ENCODE results near the gene PHLDA2. TPM values are rescaled to one million over a fixed set of nuclear protein-coding genes. Genes with fewer than 3 reads are reported as not detected.

PHLDA2 gene
- total and polyA plus RNA-seq, 7 donors = 0.49 to 7.3 (median 0.87) TPM

- intact Hi-C loops (cut with DNase I) = no loop called here
- Histone ChIP-seq H3K27me3 (ENCODE audit: insufficient read depth in 3 of 3, low read length in 2 of 3) (peaks cover 0 to 42% (median 14%) of the 10 kb centered on the region in 3 donors), H3K4me3 (no peak overlapping the region), H3K27ac (no peak overlapping the region), H3K36me3 (ENCODE audit: insufficient read depth in 1 of 2, low read depth in 1 of 2) (no peaks in the 10 kb centered on the region), H3K4me1 (peaks cover 10% of the 10 kb centered on the region), H3K9me3 (no peaks in the 10 kb centered on the region)
- DNase-seq (peak in 1 of 2 donors; percentile 46), ATAC-seq (no peak)
- 92 to 93% (median 92%) methylated on average over 23 to 30 of the region's 30 CpGs for WGBS, 3 donors
- no peak for TF ChIP-seq CTCF (IDR thresholded peaks at IDR 0.05)
These were observed 4.2 kb downstream of the PHLDA2 start for GRCh38 chr11:2924821-2925675.

GRCh38 chr11:2924381-2924780 lies 4.8 kb downstream of the PHLDA2 start:
- WGBS, 3 donors = 37 to 59% (median 51%) methylated on average over 8 to 10 of the region's 10 CpGs
- Histone ChIP-seq H3K36me3 (ENCODE audit: insufficient read depth in 1 of 2, low read depth in 1 of 2) (no peaks in the 10 kb centered on the region), H3K9me3 (no peaks in the 10 kb centered on the region), H3K4me3 (no peak overlapping the region), H3K27me3 (ENCODE audit: insufficient read depth in 3 of 3, low read length in 2 of 3) (peaks cover 0 to 35% (median 9%) of the 10 kb centered on the region in 3 donors), H3K4me1 (peaks cover 6% of the 10 kb centered on the region), H3K27ac (no peak overlapping the region)
- DNase-seq (peak in 1 of 2 donors; percentile 46), ATAC-seq (no peak)
- TF ChIP-seq CTCF (IDR thresholded peaks at IDR 0.05) = no peak
- intact Hi-C loops (cut with DNase I) = no loop called here

- intact Hi-C loops (cut with DNase I) = no loop called here
- WGBS, 3 donors = 77 to 88% (median 77%) methylated on average over 19 to 22 of the region's 22 CpGs
- Histone ChIP-seq H3K9me3 (no peaks in the 10 kb centered on the region), H3K36me3 (ENCODE audit: insufficient read depth in 1 of 2, low read depth in 1 of 2) (no peaks in the 10 kb centered on the region), H3K27ac (no peak overlapping the region), H3K4me3 (no peak overlapping the region), H3K4me1 (peaks cover 6% of the 10 kb centered on the region), H3K27me3 (ENCODE audit: insufficient read depth in 3 of 3, low read length in 2 of 3) (peaks cover 0 to 28% (median 9%) of the 10 kb centered on the region in 3 donors)
- DNase-seq (peak in 1 of 2 donors; percentile 42), ATAC-seq (no peak)
- no peak for TF ChIP-seq CTCF (IDR thresholded peaks at IDR 0.05)
These were observed 5.5 kb downstream of the PHLDA2 start for GRCh38 chr11:2923446-2924375.

GRCh38 chr11:2922655-2923054 lies 6.6 kb downstream of the PHLDA2 start:
- Histone ChIP-seq H3K9me3 (no peaks in the 10 kb centered on the region), H3K27ac (no peak overlapping the region), H3K4me1 (no peaks in the 10 kb centered on the region), H3K36me3 (ENCODE audit: insufficient read depth in 1 of 2, low read depth in 1 of 2) (no peaks in the 10 kb centered on the region), H3K27me3 (ENCODE audit: insufficient read depth in 3 of 3, low read length in 2 of 3) (peaks cover 0 to 18% (median 4%) of the 10 kb centered on the region in 3 donors), H3K4me3 (no peak overlapping the region)
- WGBS, 3 donors = 75 to 85% (median 80%) methylated on average over 3 of the region's 3 CpGs
- DNase-seq (no peak), ATAC-seq (no peak)
- TF ChIP-seq CTCF (IDR thresholded peaks at IDR 0.05) = no peak
- intact Hi-C loops (cut with DNase I) = no loop called here
